HG02943 (cell line): ENCODE results near the gene DIAPH3.

Source experiments
- ATAC-seq: cut with Tn5 transposase; IDR thresholded peaks from one replicate; pipeline ENCODE4 v1.9.1; 2021; ENCODE audit warnings: mild to moderate bottlenecking, low read depth, moderate library complexity; ENCODE audit not compliant: unreplicated experiment

DIAPH3 gene

GRCh38 chr13:60032851-60033250 lies 130.9 kb downstream of the DIAPH3 start:
- ATAC-seq = no peak

GRCh38 chr13:60028021-60028420 lies 135.7 kb downstream of the DIAPH3 start:
- ATAC-seq = no peak

- no peak for ATAC-seq
Observed at GRCh38 chr13:60026286-60026685, 137.4 kb downstream of the DIAPH3 start.

GRCh38 chr13:60020288-60020687 lies 143.4 kb downstream of the DIAPH3 start:
- no peak for ATAC-seq

GRCh38 chr13:60019119-60019993 lies 144.4 kb downstream of the DIAPH3 start:
- ATAC-seq = peak; percentile 78

GRCh38 chr13:60018536-60018935 lies 145.2 kb downstream of the DIAPH3 start:
- ATAC-seq = no peak

- no peak for ATAC-seq
Observed at GRCh38 chr13:60016229-60016628, 147.5 kb downstream of the DIAPH3 start.

- ATAC-seq = no peak
Observed at GRCh38 chr13:60013166-60013565, 150.6 kb downstream of the DIAPH3 start.

- ATAC-seq = no peak
Observed at GRCh38 chr13:60012488-60012887, 151.2 kb downstream of the DIAPH3 start.

- ATAC-seq = no peak
Observed at GRCh38 chr13:60009300-60010253, 154.2 kb downstream of the DIAPH3 start.

- no peak for ATAC-seq
Observed at GRCh38 chr13:60001889-60002288, 161.8 kb downstream of the DIAPH3 start.

GRCh38 chr13:60000976-60001375 lies 162.8 kb downstream of the DIAPH3 start:
- ATAC-seq = no peak

- no peak for ATAC-seq
Observed at GRCh38 chr13:60000081-60000480, 163.6 kb downstream of the DIAPH3 start.

GRCh38 chr13:59997976-59998375 lies 165.8 kb downstream of the DIAPH3 start:
- no peak for ATAC-seq

- ATAC-seq = no peak
Observed at GRCh38 chr13:59996461-59996980, 167.2 kb downstream of the DIAPH3 start.

GRCh38 chr13:59991395-59991794 lies 172.3 kb downstream of the DIAPH3 start:
- ATAC-seq = no peak

GRCh38 chr13:59982631-59983382 lies 180.9 kb downstream of the DIAPH3 start:
- ATAC-seq = no peak

GRCh38 chr13:59979589-59979988 lies 184.1 kb downstream of the DIAPH3 start:
- ATAC-seq = no peak

GRCh38 chr13:59978862-59979261 lies 184.9 kb downstream of the DIAPH3 start:
- ATAC-seq = no peak

GRCh38 chr13:59976856-59977255 lies 186.9 kb downstream of the DIAPH3 start:
- no peak for ATAC-seq
